Thymus (tissue), 11 donors: Measurements from ENCODE around the gene SWI5. TPM values are rescaled to one million over a fixed set of nuclear protein-coding genes. Genes with fewer than 3 reads are reported as not detected.
"Not testable (repeated sequence)": the region's sequence is repeated elsewhere in the genome, so short reads cannot be mapped to it uniquely, and the experiment has no call there.

ENCODE experiments used
- DNase-seq, 9 donors: peaks; one replicate each; pipeline ENCODE4 v3.0.0-alpha.2; 2013; ENCODE audit warnings: low spot score in 9 of 9, low read depth in 6 of 9, missing footprints in 1 of 9
- H3K27ac ChIP-seq, 2 donors: one replicate each; pipeline ENCODE4 v1.5.1; 2013; ENCODE audit warnings: control low read depth in 1 of 2, low read depth in 1 of 2, low read length in 1 of 2, mild to moderate bottlenecking in 1 of 2, moderate library complexity in 1 of 2
- H3K27me3 ChIP-seq, 2 donors: one replicate each; pipeline ENCODE4 v1.5.1; 2013; ENCODE audit warnings: low read length in 1 of 2; ENCODE audit not compliant: control insufficient read depth in 2 of 2, insufficient read depth in 1 of 2
- H3K36me3 ChIP-seq, 2 donors: one replicate each; pipeline ENCODE4 v1.5.1; 2013; ENCODE audit warnings: low read length in 1 of 2, mild to moderate bottlenecking in 1 of 2, moderate library complexity in 1 of 2; ENCODE audit not compliant: control insufficient read depth in 2 of 2, insufficient read depth in 2 of 2
- H3K4me1 ChIP-seq, 2 donors: one replicate each; pipeline ENCODE4 v1.5.1; 2013; ENCODE audit warnings: low read length in 2 of 2; ENCODE audit not compliant: control insufficient read depth in 2 of 2, insufficient read depth in 2 of 2
- H3K4me3 ChIP-seq, 2 donors: one replicate each; pipeline ENCODE4 v1.5.1; 2013; ENCODE audit warnings: low read length in 2 of 2, control low read depth in 1 of 2, mild to moderate bottlenecking in 1 of 2
- H3K9me3 ChIP-seq, 2 donors: one replicate each; pipeline ENCODE4 v1.5.1; 2013; ENCODE audit warnings: low read length in 1 of 2, mild to moderate bottlenecking in 1 of 2; ENCODE audit not compliant: control insufficient read depth in 2 of 2, insufficient read depth in 1 of 2
- WGBS: extraction: QIAGEN DNeasy Blood & Tissue Kit; methylation state at CpG from one replicate; pipeline ENCODE4 v1.1.7; 2013; 5-methylcytosine and 5-hydroxymethylcytosine counted together
- polyA plus RNA-seq: library from polyadenylated mRNA; stranded (reverse); fragments of 200-250 nt; gene quantifications from one replicate; pipeline ENCODE4 v1.2.3, GENCODE V29; 2013
- total RNA-seq: library from RNA; stranded (reverse); fragments of 120-200 nt; gene quantifications from one replicate; pipeline ENCODE4 v1.2.4, GENCODE V29; 2013
- donor health status: healthy.

SWI5 gene
- total and polyA plus RNA-seq, 2 donors, result 25.9 to 26.3 TPM

- no peak for DNase-seq
- 97% methylated on average over 15 of the region's 15 CpGs for WGBS
Measured at GRCh38 chr9:128266868-128267590, 9.0 kb upstream of the SWI5 start.

GRCh38 chr9:128271112-128271511, 5.0 kb upstream of the SWI5 start:
- no peaks in the 10 kb centered on the region for H3K27me3 ChIP-seq
- H3K36me3 ChIP-seq, result peaks cover 23 to 46% of the 10 kb centered on the region in 2 donors
- H3K9me3 ChIP-seq, result no peaks in the 10 kb centered on the region
- no peak overlapping the region for H3K4me3 ChIP-seq
- DNase-seq, result no peak
- no peak overlapping the region for H3K27ac ChIP-seq
- peaks cover 7 to 19% of the 10 kb centered on the region in 2 donors for H3K4me1 ChIP-seq
- WGBS, result 95% methylated on average over 3 of the region's 3 CpGs

More at GRCh38 chr9:128266868-128267590, 9.0 kb upstream of the SWI5 start:
- Histone ChIP-seq H3K4me1 (no peaks in the 10 kb centered on the region), H3K4me3 (no peak overlapping the region), H3K9me3 (no peaks in the 10 kb centered on the region), H3K36me3 (peaks cover 24 to 55% of the 10 kb centered on the region in 2 donors), H3K27ac (no peak overlapping the region), H3K27me3 (no peaks in the 10 kb centered on the region)

GRCh38 chr9:128271512-128271911, 4.6 kb upstream of the SWI5 start:
- H3K9me3 ChIP-seq, result no peaks in the 10 kb centered on the region
- H3K27me3 ChIP-seq, result no peaks in the 10 kb centered on the region
- DNase-seq, result no peak
- no peak overlapping the region for H3K4me3 ChIP-seq
- 93% methylated on average over 5 of the region's 5 CpGs for WGBS
- no peak overlapping the region for H3K27ac ChIP-seq
- peaks cover 9 to 22% of the 10 kb centered on the region in 2 donors for H3K4me1 ChIP-seq
- H3K36me3 ChIP-seq, result peaks cover 23 to 44% of the 10 kb centered on the region in 2 donors

- Histone ChIP-seq H3K9me3 (no peaks in the 10 kb centered on the region), H3K4me3 (no peak overlapping the region), H3K4me1 (peaks cover 15 to 29% of the 10 kb centered on the region in 2 donors), H3K27me3 (no peaks in the 10 kb centered on the region), H3K27ac (no peak overlapping the region), H3K36me3 (peaks cover 18 to 26% of the 10 kb centered on the region in 2 donors)
- WGBS, result 92% methylated on average over 8 of the region's 8 CpGs
- no peak for DNase-seq
Measured at GRCh38 chr9:128274245-128274644, 1.8 kb upstream of the SWI5 start.

- peaks cover 17 to 22% of the 10 kb centered on the region in 2 donors for H3K36me3 ChIP-seq
- DNase-seq, result peak in 2 of 9 donors; percentile 31 to 33
- peak within 1 kb of the TSS; percentile 90 to 91 for H3K4me3 ChIP-seq
- H3K27me3 ChIP-seq, result no peaks in the 10 kb centered on the region
- H3K9me3 ChIP-seq, result no peaks in the 10 kb centered on the region
- peaks cover 15 to 40% of the 10 kb centered on the region in 2 donors for H3K4me1 ChIP-seq
- 1% methylated on average over 57 of the region's 57 CpGs for WGBS
- peak within 1 kb of the TSS; percentile 73 to 85 for H3K27ac ChIP-seq
Measured at GRCh38 chr9:128275198-128276007, 673 bp upstream of the SWI5 start, which contains the start of gene GOLGA2. Gene GOLGA2 (minus strand): TSS chr9:128276007. CDS start chr9:128275976, 31 bp downstream.

GRCh38 chr9:128276574-128277270, 646 bp downstream of the SWI5 start:
- Histone ChIP-seq H3K36me3 (peaks cover 10 to 12% of the 10 kb centered on the region in 2 donors), H3K9me3 (no peaks in the 10 kb centered on the region), H3K4me1 (peaks cover 15 to 43% of the 10 kb centered on the region in 2 donors), H3K27ac (peak overlapping the region; percentile 33 to 85), H3K27me3 (no peaks in the 10 kb centered on the region), H3K4me3 (peak overlapping the region; percentile 76 to 91)
- DNase-seq, result no peak
- 29% methylated on average over 23 of the region's 23 CpGs for WGBS

- H3K4me1 ChIP-seq, result peaks cover 15 to 32% of the 10 kb centered on the region in 2 donors
- not testable (repeated sequence) for DNase-seq, H3K36me3 ChIP-seq, H3K27ac ChIP-seq, H3K27me3 ChIP-seq, H3K4me3 ChIP-seq, H3K9me3 ChIP-seq
- 89% methylated on average over 22 of the region's 22 CpGs for WGBS
Measured at GRCh38 chr9:128279088-128280073, 3.3 kb downstream of the SWI5 start.

- Histone ChIP-seq H3K27me3 (no peaks in the 10 kb centered on the region), H3K27ac (no peak overlapping the region), H3K4me3 (no peak overlapping the region), H3K9me3 (no peaks in the 10 kb centered on the region), H3K4me1 (peaks cover 10 to 26% of the 10 kb centered on the region in 2 donors), H3K36me3 (no peaks in the 10 kb centered on the region)
- peak in 1 of 9 donors; percentile 42 for DNase-seq
- 92% methylated on average over 5 of the region's 5 CpGs for WGBS
Measured at GRCh38 chr9:128280084-128280622, 4.1 kb downstream of the SWI5 start.
